Adrenal gland (tissue), 5 donors: ENCODE measurements around the gene TAF11L9.

ENCODE experiments used
- CTCF ChIP-seq, 6 experiments: fragments of 450-650 bp in 4 of 6; fragments of 200-600 bp in 2 of 6; sonication (generic) in 1 of 6; IDR thresholded peaks; 1 replicate in 5 of 6; 2 replicates in 1 of 6; pipeline versions ENCODE4 v1.5.1 to v1.8.0; 2016 to 2021; ENCODE audit warnings: antibody characterized with exemption in 6 of 6, mild to moderate bottlenecking in 2 of 6, moderate library complexity in 1 of 6
- POLR2A ChIP-seq, 2 donors: fragments of 450-650 bp; IDR thresholded peaks; one replicate each; pipeline ENCODE4 v1.6.1; 2017; ENCODE audit warnings: antibody characterized with exemption in 2 of 2, mild to moderate bottlenecking in 2 of 2, moderate library complexity in 1 of 2
- donor health status: DM: no; HTN: no; CAD: no.

GRCh38 chr5:17604951-17605350 is 10.8 kb upstream of the TAF11L9 start:
- TF ChIP-seq CTCF (IDR thresholded peaks at IDR 0.05) (no peak), POLR2A (IDR thresholded peaks at IDR 0.05) (no peak)
